Hypothalamus (tissue), 51 donors: ENCODE data around the gene RARRES2.

ENCODE experiments used
- DNase-seq, 51 donors: peaks; one replicate each; lab custom pipeline; 2025; lab: John Stamatoyannopoulos, UW

RARRES2 gene

DNA sequence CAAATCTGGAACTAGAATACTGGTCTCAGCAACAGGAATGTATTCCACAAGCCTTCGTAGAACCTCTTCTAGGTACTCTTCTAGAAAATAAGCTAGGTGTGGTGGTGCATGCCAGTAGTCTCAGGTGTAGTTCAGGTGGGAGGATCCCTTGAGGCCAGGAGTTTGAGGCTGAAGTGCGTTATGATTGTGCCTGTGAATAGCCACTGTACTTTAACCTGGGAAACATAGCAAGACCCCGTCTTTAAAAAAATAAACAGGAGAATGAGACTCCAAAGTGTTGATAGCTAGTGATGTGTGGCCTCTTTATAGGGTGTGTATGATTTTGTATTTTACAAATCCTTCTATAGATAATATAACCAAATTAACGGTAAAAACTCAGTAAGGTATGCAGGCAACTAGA, 36.2 kb upstream of the RARRES2 start:
- no peak for DNase-seq

- DNase-seq = no peak
These were observed 35.8 kb upstream of the RARRES2 start for GRCh38 chr7:150377196-150377595.

DNA sequence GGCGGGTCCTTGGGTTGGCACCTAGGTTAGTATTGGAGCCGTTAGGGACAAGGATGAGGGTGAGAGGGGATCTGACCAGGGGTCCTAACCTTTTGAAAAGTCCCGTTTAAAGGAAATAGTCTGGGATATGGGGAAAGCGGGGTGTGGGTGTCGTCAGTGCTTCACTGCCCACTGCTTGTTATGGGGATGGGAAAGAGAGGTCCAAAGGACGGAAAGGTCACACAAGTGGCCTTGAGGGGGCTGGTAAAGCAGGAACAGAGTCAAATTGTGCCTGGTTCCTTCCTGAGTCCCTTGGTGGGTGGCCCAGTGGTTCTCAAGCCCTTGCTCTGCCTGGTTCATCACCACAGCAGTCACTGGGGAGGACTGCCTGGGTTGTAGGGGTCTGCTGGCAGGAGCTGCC, 35.1 kb upstream of the RARRES2 start:
- DNase-seq = no peak

DNA sequence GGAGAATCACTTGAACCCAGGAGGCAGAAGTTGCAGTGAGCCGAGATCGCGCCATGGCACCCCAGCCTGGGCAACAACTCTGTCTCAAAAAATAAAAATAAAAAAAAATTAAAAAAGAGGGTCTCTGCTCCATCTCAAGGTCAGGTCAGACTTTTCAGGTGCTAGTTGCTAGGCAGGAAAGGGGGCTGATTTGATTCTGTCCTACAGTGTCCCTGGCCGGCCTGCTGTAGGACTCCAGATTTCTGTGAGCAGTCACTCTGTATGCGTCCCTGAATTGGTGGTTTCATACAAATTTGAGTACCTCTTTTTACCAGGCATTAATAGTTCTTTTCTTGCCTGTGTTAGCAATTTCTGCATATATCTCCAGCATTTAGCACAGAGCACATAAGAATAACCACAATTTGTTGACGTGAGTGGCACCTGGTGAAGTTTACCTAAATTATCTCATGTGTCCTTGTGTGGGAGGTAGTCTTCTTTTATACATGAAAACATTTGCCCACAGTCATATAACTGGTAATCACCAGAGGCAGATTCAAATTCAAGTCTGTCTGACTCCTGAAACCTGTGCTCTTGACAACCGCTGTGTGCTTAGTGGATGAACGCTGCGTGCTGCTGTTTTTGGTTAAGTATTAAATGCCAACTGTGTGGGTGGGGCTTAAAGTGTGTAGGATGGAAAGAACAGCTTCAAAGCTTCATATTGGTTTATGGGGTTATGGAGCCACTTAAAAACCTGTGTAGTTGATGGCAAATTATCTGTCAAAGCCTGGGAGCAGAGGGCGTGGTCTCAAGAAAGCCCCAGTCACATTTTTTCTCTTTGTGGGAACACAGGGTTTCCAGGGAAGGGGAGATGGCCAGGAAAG, 34.5 kb upstream of the RARRES2 start:
- DNase-seq = peak in 1 of 51 donors; percentile 28

DNA sequence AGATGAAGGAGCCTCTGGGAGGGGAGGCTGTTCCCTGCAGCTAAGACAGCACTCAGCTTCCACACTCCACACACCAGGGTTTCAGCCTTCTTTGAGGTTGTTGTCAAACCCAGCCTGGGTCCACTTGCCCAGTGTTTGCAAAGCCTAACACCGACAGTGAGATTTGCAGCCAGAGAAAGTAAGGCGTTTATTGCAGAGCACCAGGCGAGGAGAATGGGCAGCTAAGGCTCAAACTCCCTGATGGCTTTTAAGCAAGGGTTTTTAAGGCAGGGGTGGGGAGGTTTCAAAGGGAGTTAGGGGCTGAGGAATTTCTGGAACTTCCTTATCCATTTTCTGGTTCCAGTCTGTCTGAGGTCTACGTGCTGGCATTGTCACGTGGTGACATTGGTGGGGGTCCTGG, 33.0 kb upstream of the RARRES2 start:
- DNase-seq = no peak

GRCh38 chr7:150374026-150374425, 32.6 kb upstream of the RARRES2 start:
- DNase-seq = no peak

GRCh38 chr7:150373049-150373801, 31.8 kb upstream of the RARRES2 start:
- no peak for DNase-seq

DNA sequence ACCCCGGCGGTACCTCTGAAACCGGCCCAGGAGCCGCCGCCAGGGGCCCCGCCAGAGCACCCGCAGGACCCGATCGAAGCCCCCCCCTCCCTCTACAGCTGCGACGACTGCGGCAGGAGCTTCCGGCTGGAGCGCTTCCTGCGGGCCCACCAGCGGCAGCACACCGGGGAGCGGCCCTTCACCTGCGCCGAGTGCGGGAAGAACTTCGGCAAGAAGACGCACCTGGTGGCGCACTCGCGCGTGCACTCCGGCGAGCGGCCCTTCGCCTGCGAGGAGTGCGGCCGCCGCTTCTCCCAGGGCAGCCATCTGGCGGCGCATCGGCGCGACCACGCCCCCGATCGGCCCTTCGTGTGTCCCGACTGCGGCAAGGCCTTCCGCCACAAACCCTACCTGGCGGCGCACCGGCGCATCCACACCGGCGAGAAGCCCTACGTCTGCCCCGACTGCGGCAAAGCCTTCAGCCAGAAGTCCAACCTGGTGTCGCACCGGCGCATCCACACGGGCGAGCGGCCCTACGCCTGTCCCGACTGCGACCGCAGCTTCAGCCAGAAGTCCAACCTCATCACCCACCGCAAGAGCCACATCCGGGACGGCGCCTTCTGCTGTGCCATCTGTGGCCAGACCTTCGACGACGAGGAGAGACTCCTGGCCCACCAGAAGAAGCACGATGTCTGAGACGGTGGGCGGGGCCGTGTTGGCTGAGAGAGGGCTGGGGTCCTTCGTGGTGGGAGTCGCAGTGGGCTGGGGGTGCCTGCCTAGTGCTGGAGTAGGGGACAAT, 31.0 kb upstream of the RARRES2 start:
- DNase-seq = no peak

DNA sequence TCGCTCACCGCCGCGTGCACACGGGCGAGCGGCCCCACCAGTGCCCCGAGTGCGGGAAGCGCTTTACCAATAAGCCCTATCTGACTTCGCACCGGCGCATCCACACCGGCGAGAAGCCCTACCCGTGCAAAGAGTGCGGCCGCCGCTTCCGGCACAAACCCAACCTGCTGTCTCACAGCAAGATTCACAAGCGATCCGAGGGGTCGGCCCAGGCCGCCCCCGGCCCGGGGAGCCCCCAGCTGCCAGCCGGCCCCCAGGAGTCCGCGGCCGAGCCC, 30.5 kb upstream of the RARRES2 start:
- DNase-seq = no peak

GRCh38 chr7:150371131-150371995, 29.9 kb upstream of the RARRES2 start:
- DNase-seq = no peak

- no peak for DNase-seq
These were observed 29.2 kb upstream of the RARRES2 start for GRCh38 chr7:150370612-150371071.

DNA sequence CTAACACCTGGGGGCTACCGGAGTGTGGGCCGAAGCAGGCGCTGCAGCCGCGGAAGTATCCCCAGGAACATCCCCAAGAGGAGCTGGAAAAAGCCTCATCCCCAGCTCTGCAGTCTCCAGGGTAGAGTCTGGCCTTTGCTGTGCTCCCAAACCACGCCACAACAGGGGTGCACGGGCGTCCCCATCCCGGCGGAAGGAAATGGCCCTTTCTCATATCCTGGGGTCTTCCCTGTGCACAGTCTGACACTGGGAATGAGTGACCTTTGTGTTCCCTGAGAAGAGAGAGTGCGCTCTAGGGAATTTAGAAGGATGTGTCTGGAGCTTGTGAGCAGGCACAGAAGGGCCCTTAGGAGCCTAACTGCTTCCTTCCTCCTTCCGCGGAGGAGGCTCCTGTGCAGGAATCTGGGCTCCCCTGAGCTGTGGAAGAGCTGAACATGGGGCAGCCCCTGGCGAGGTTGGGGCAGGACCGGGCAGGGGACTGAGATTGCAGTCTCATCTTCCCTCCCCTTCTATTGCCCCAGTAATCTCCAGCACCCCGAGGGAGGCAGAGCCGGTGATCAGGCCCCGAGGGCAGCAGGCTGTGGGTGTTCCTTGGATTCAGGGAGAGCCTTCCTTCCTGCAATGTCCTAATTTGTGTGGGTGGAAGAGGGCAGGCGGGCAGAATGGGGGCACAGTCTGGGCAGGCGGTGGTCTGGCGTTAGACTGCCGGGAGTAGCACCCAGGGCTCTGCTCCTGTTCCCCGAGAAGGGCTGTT, 28.5 kb upstream of the RARRES2 start:
- no peak for DNase-seq

DNA sequence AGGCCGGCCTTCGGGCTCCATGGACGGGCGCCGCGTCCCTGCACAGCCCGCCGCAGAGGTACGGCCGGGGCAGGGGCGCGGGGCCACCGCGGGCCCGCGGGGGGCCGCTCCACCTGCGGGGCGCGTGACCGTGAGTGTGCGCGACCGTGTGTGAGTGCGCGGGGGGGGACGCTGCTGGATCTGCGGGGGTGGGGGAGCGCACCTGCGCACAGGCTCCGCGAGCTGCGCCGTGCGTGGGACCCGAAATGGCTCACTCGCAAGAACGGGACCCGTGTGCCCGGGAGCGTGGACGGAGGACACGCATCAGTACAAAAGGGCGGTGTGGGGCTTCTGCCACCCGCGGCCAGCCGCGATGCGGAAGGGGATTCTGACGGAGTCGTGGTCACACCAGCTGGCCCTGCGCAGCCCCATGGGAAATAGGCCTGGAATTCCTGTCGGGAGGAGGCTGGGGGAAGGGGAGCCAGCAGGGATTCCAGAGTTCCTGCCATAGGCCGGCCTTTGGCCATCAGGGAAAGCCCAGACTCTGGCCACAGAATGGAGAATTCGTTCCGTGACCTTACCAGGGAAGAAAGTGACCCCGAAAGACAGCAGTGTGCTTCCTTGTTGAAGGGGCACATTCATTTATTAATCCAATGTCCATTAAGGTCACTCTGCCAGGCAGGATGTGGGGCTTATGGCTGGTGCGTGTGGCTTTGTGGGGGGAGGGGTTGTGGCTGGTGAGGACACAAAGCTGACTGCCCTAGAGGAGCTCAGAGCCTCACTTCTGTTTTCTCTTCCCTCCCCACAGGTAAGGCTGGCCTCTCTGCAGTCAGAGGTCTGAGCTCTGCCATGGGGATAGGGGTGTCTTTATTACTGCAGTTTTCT, 27.7 kb upstream of the RARRES2 start:
- DNase-seq = peak in 30 of 51 donors; percentile 30 to 92 (median 72)

DNA sequence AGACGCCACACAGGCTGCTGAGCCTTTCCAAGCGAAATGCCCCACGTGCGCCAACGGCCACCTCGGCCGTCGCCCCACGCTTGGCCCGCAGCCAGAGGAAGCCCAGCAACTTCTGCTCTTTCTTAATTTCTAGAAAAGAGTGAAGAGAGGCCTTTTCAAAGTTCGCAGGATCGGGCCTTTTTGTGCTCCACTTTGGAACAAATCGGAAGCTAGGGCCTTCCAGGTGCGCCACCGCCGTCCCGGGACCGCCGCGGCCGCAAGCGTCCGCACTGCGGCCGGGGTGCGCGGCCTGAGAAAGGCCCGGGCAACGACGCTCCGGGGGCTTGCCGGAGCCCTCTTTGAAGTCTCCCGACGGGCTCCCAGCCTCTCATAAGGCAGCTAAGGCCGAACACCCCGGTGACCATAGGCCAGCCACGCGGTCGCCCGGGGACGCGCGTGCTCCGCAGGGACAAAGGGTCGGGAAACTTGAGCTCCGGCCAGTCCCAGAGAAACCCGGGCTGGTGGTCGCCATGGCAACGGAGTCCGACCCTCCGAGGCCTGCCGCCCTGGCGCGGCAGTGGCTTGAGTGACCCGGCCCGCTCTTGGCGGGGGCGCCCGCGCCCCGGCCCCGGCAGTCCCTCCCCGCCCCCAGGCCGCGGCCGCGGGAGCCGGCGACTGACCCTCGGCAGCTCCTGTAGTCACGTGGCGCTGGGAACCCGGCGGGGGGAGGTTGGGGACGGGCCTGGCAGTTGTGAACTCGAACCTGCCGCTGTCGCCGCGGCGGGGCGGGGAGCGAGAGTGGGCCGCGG, 26.9 kb upstream of the RARRES2 start, which contains the start of gene REPIN1:
REPIN1 (plus strand) TSS at position 727 of the 788 bp plus-strand sequence. CDS start 890 bp downstream, outside the sequence.
- peak; percentile 56 to 94 (median 86) for DNase-seq

DNA sequence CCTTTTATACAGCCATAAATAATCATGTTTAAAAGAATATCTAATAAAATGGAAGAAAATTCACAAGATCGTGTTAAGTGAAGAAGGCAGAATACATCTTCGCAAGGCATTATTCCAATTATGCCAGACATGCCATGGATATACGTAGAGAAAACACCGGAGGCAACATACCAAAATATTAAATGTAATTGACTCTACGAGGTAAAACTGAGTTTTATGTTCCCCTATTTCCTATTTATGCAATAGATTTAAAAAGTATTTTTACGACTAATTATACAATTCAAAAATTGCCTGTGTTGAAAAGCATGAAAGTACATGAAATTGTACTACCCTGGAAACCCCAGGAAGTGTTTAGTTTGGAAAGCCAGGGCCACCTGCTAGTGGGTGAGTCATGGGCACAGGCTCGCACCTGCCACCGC, 26.3 kb upstream of the RARRES2 start:
- DNase-seq = no peak

GRCh38 chr7:150365673-150366398, 24.4 kb upstream of the RARRES2 start:
- DNase-seq = no peak

DNA sequence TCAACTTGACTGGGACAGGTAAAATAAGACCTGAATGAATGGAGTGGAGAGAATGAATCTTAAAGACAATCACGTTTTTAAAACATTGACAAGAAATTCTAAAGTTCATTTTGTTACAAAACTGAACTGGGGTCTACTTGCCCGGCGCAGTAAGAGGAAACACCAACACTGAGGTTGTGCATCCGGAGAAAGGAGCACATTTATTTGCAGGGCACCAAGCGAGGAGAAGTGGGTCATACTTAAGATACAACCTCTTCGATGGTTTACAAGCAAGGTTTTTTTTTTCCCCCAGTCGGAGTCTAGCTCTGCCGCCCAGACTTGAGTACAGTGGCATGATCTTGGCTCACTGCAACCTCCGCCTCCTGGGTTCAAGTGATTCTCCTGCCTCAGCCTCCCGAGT, 23.8 kb upstream of the RARRES2 start:
- DNase-seq = no peak
